NCI-H187 treated with DMSO at 0.1 percent for 48 hours (cell line): ENCODE results near the gene EREG.
"Not testable (repeated sequence)": the region's sequence is repeated elsewhere in the genome, so short reads cannot be mapped to it uniquely, and the experiment has no call there.

Experiments used
- DNase-seq: peaks from one replicate; lab custom pipeline; 2025; lab: John Stamatoyannopoulos, UW

The EREG gene

GRCh38 chr4:74364652-74365491, at the start of gene EREG:
TSS of gene EREG (plus strand) at chr4:74365145. CDS start at chr4:74365309, 164 bp downstream.
- DNase-seq = no peak

GRCh38 chr4:74315376-74315775, 49.6 kb upstream of the EREG start:
- DNase-seq = no peak

GRCh38 chr4:74316397-74316796, 48.5 kb upstream of the EREG start:
- DNase-seq = no peak

GRCh38 chr4:74317616-74318246, 47.2 kb upstream of the EREG start:
- DNase-seq = no peak

- DNase-seq = no peak
Observed at GRCh38 chr4:74318276-74318675, 46.7 kb upstream of the EREG start.

GRCh38 chr4:74319470-74319869, 45.5 kb upstream of the EREG start:
- DNase-seq = no peak

- DNase-seq = peak; percentile 27
Observed at GRCh38 chr4:74320559-74321118, 44.3 kb upstream of the EREG start.

GRCh38 chr4:74322301-74322700, 42.6 kb upstream of the EREG start:
- DNase-seq = no peak

- DNase-seq = no peak
Observed at GRCh38 chr4:74323663-74324062, 41.3 kb upstream of the EREG start.

GRCh38 chr4:74324262-74324661, 40.7 kb upstream of the EREG start:
- DNase-seq = no peak

- DNase-seq = no peak
Observed at GRCh38 chr4:74325886-74326285, 39.1 kb upstream of the EREG start.

- no peak for DNase-seq
Observed at GRCh38 chr4:74327762-74328161, 37.2 kb upstream of the EREG start.

- DNase-seq = no peak
Observed at GRCh38 chr4:74328501-74328900, 36.4 kb upstream of the EREG start.

- DNase-seq = no peak
Observed at GRCh38 chr4:74329307-74329706, 35.6 kb upstream of the EREG start.

- no peak for DNase-seq
Observed at GRCh38 chr4:74330295-74330750, 34.6 kb upstream of the EREG start.

- DNase-seq = no peak
Observed at GRCh38 chr4:74331252-74331651, 33.7 kb upstream of the EREG start.

- DNase-seq = no peak
Observed at GRCh38 chr4:74331944-74332343, 33.0 kb upstream of the EREG start.

- no peak for DNase-seq
Observed at GRCh38 chr4:74334636-74335035, 30.3 kb upstream of the EREG start.

- no peak for DNase-seq
Observed at GRCh38 chr4:74335341-74336021, 29.5 kb upstream of the EREG start.

- DNase-seq = no peak
Observed at GRCh38 chr4:74338792-74339333, 26.1 kb upstream of the EREG start.

- DNase-seq = no peak
Observed at GRCh38 chr4:74339501-74339900, 25.4 kb upstream of the EREG start.

GRCh38 chr4:74340421-74340820, 24.5 kb upstream of the EREG start:
- DNase-seq = not testable (repeated sequence)
